Measurements from ENCODE around the gene PTBP1.
A peak's percentile ranks its signal among the peaks of the same experiment; 100 is the strongest.

Gene PTBP1
- 293 to 332 reads per million in 2 donors for total RNA-seq

- DNase-seq, result peak; percentile 96
Measured at GRCh38 chr19:796692-797527, at the start of gene PTBP1. Gene PTBP1, plus strand, starts transcription at chr19:797452. Its CDS starts 46 bp downstream, at chr19:797498.

GRCh38 chr19:748274-748598 is 49.0 kb upstream of the PTBP1 start:
- DNase-seq, result no peak

- no peak for DNase-seq
Measured at GRCh38 chr19:749811-750210, 47.4 kb upstream of the PTBP1 start.

GRCh38 chr19:750640-751423 is 46.4 kb upstream of the PTBP1 start, which contains the start of gene MISP:
Gene MISP, plus strand, starts transcription at chr19:751112. Its CDS starts 5,835 bp downstream, at chr19:756947.
- no peak for DNase-seq

- DNase-seq, result no peak
Measured at GRCh38 chr19:751501-752341, 45.5 kb upstream of the PTBP1 start.

GRCh38 chr19:752652-753517 is 44.4 kb upstream of the PTBP1 start:
- DNase-seq, result no peak

GRCh38 chr19:754530-754929 is 42.7 kb upstream of the PTBP1 start:
- no peak for DNase-seq

- no peak for DNase-seq
Measured at GRCh38 chr19:755063-755462, 42.2 kb upstream of the PTBP1 start.

GRCh38 chr19:756236-756635 is 41.0 kb upstream of the PTBP1 start:
- no peak for DNase-seq

- no peak for DNase-seq
Measured at GRCh38 chr19:756821-757688, 40.2 kb upstream of the PTBP1 start.

- DNase-seq, result no peak
Measured at GRCh38 chr19:757811-758668, 39.2 kb upstream of the PTBP1 start.

GRCh38 chr19:763181-763580 is 34.1 kb upstream of the PTBP1 start:
- DNase-seq, result no peak

GRCh38 chr19:763869-764268 is 33.4 kb upstream of the PTBP1 start:
- no peak for DNase-seq

- no peak for DNase-seq
Measured at GRCh38 chr19:764301-764700, 33.0 kb upstream of the PTBP1 start.

GRCh38 chr19:765179-765738 is 32.0 kb upstream of the PTBP1 start:
- no peak for DNase-seq

- DNase-seq, result no peak
Measured at GRCh38 chr19:768424-768823, 28.8 kb upstream of the PTBP1 start.

- DNase-seq, result no peak
Measured at GRCh38 chr19:769616-770015, 27.6 kb upstream of the PTBP1 start.

GRCh38 chr19:771332-771785 is 25.9 kb upstream of the PTBP1 start:
- DNase-seq, result no peak

GRCh38 chr19:772063-772462 is 25.2 kb upstream of the PTBP1 start:
- DNase-seq, result no peak

Data from T-helper 9 cell (primary cell).